NB4 (cell line): ENCODE measurements around the gene HELLS.

Experiments
- DNase-seq: peaks from one replicate; pipeline ENCODE4 v3.0.0; 2010; ENCODE audit warnings: low read depth
- H3K4me3 ChIP-seq: one replicate; pipeline ENCODE4 v1.5.1; 2011; ENCODE audit warnings: mild to moderate bottlenecking, low read depth, low read length, moderate library complexity
- MYC ChIP-seq: IDR thresholded peaks from 2 replicates; pipeline ENCODE4 v1.6.1; 2011; ENCODE audit warnings: low read depth, low read length
- POLR2A ChIP-seq: IDR thresholded peaks from 2 replicates; pipeline ENCODE4 v1.6.1; 2011; ENCODE audit warnings: mild to moderate bottlenecking; ENCODE audit not compliant: insufficient read length; ENCODE audit errors: extremely low read depth
- TF ChIP-seq, protein P1 (sequence below): IDR thresholded peaks from 2 replicates; pipeline ENCODE4 v1.6.1; 2011; ENCODE audit warnings: low read depth, low read length
- TF ChIP-seq, protein P2 (sequence below): IDR thresholded peaks from one replicate; pipeline ENCODE4 v1.5.1; 2012; ENCODE audit warnings: low read depth, low read length

Gene HELLS

DNA sequence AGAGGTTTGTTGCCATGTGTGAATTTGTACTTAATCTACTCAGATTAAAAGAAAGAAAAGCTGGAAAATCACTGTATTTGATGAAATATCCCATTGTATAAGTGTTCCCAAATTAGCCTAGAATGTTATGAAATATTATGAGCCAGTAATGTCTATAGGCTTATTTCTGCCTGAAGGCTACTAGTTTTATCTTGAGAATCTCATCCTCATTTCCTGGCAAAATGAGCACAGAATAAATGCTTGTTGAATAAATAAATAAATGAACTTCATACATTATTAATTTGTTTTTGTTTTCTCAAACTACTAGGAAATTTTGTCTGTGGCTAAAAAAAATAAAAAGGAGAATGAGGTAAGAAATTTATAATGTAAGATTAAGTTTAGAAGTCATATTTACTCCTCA lies 25.5 kb downstream of the HELLS start:
- H3K4me3 ChIP-seq, result no peak overlapping the region
- TF ChIP-seq, protein P1, sequence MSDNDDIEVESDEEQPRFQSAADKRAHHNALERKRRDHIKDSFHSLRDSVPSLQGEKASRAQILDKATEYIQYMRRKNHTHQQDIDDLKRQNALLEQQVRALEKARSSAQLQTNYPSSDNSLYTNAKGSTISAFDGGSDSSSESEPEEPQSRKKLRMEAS, result no peak
- TF ChIP-seq POLR2A (no peak), MYC (no peak)
- TF ChIP-seq, protein P2, sequence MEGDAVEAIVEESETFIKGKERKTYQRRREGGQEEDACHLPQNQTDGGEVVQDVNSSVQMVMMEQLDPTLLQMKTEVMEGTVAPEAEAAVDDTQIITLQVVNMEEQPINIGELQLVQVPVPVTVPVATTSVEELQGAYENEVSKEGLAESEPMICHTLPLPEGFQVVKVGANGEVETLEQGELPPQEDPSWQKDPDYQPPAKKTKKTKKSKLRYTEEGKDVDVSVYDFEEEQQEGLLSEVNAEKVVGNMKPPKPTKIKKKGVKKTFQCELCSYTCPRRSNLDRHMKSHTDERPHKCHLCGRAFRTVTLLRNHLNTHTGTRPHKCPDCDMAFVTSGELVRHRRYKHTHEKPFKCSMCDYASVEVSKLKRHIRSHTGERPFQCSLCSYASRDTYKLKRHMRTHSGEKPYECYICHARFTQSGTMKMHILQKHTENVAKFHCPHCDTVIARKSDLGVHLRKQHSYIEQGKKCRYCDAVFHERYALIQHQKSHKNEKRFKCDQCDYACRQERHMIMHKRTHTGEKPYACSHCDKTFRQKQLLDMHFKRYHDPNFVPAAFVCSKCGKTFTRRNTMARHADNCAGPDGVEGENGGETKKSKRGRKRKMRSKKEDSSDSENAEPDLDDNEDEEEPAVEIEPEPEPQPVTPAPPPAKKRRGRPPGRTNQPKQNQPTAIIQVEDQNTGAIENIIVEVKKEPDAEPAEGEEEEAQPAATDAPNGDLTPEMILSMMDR, result no peak
- no peak for DNase-seq

DNA sequence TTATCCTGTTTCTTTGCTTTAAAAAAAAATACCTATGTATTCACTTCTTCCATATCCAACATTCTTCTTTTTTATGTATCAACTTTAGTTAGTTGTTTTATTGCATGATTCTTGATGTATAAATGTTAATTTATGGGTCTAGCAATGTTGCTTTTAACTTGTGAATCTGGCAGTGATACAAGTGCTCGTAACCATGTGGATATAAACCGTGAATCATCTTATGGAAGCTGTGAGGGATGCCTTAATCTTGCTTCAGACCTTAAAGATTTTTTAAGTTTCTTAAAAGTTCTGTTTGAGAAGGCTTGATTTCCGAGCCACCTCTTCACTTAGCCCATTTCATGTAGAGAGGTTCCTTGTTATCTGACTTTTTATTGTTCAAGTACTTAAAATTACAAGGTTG lies 25.9 kb downstream of the HELLS start:
- no peak overlapping the region for H3K4me3 ChIP-seq
- DNase-seq, result no peak
- TF ChIP-seq, protein P1, result no peak
- TF ChIP-seq POLR2A, result no peak
- TF ChIP-seq, protein P2, result no peak
- TF ChIP-seq MYC, result no peak

DNA sequence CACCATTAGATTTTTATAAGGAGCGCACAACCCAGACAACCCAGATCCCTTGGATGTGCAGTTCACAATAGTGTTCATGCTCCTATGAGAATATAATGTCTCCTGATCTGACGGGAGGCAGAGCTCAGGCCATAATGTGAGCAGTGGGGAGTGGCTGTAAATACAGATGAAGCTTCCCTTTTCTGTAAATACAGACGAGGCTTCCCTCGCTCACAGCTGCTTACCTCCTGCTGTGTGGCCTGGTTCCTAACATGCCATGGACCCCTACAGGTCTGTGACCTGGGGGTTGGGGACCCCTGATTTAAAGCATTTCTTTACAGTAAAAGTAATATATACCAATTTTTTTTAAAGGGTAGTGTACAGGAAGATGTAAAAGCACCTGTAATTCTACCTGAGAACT lies 33.2 kb downstream of the HELLS start:
- H3K4me3 ChIP-seq, result no peak overlapping the region
- peak; percentile 8 for DNase-seq
- TF ChIP-seq POLR2A (no peak), MYC (no peak)
- TF ChIP-seq, protein P1, result no peak
- TF ChIP-seq, protein P2, result no peak

DNA sequence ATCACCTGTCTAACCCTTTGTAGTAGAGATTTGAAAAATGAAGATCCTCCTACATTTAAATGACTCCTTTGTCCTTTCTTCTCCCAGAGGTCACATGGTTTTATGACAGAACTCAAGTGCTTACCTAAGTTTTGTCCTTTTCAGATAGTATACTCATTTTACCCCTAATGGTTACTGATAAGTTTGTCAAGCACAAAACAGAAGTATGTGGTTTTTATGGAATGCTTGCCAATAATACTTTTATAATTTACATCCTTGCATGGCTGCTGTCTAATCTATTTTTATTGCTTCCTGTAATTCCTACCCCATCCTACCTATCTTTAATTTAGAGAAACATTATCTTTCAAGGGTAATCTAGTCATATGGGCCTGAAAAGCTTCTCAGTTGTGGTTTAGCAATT lies 37.5 kb downstream of the HELLS start:
- TF ChIP-seq POLR2A (no peak), MYC (no peak)
- TF ChIP-seq, protein P2, result no peak
- TF ChIP-seq, protein P1, result no peak
- H3K4me3 ChIP-seq, result no peak overlapping the region
- no peak for DNase-seq

DNA sequence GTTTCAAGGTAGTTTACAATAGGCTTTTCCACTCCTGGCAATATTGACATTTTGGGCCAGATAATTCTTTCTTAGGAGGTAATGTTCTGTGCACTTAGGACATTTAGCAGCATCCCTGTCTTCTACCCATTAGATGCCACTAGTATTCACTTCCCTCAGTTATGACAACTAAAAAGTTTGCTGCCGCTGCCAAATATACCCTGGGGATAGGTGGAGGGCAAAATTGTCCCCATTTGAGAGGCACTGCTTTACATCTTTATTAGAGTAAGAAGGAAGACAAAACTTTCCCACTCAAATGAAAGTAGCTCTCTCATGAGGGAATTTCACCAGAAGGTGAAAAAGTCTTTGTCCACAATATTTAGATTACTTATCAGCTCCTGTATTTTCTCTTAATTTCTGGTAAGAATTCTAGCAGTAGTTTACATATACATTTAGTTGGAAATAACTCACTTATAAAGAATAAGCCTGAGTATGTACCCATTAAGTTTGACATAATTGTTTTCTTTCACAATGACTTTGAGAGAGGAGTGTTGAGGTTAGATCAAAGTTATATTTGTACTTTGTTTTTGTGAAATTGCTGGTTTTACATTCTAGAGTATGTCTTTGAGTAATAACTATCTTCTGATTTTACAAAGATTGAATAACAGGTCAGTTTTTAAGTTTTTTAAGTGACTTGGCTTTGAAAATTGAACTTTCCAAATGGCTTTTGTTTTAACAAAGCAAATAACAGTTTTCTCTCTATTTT lies 46.0 kb downstream of the HELLS start:
- no peak for TF ChIP-seq POLR2A
- TF ChIP-seq MYC, result no peak
- TF ChIP-seq, protein P2, result no peak
- TF ChIP-seq, protein P1, result no peak
- no peak for DNase-seq
- H3K4me3 ChIP-seq, result no peak overlapping the region
